Astrocyte of the hippocampus (primary cell): ENCODE results near the gene ALLC.
"Not testable (repeated sequence)": the region's sequence is repeated elsewhere in the genome, so short reads cannot be mapped to it uniquely, and the experiment has no call there.

ENCODE experiments used
- DNase-seq: peaks from one replicate; pipeline ENCODE4 v3.0.0; 2011; ENCODE audit warnings: low read depth, low spot score

Gene ALLC

GRCh38 chr2:3654531-3655225 lies 3.3 kb upstream of the ALLC start:
- DNase-seq, result no peak

DNA sequence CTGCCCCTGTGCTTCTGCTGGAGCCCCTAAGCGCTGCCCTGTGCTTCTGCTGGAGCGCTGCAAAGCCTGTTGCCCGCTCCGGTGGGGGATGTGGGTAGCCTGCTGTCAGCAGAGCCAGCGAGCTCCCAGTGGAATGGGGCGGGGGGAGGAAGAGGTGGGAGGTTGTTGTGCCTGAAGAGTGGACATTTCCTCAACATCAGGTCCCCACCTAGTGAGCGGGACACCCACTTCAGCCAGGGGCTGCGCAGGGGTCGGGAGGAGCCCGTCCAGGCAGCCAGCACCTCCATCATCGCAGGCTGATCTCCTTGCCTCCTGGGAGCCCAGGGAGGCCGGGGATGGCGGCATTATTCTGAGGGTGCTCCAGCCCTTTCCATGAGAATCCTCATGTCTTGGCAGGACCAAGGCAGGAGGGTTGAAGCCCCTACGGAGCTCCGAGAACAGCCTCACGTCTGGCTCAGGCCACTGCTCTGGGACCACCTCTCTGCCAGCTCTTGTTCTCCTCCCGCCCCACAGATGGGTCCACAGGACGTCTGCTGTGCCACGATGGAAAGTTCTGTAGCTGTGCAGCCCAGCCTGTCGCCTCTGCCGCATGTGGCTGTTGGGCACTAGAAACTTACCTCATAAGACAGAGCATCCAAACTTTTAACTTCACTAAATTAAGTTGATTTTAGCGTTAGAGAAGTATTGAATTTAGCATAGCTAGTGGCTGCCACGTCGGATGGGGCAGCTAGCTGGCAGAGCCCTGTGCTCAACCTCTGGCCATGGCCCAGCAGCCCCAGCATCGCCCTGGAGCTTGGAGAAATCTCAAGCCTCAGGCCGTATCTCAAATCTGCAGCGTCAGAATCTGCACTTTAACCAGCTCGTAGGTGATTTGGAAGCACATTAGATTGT lies 1.9 kb upstream of the ALLC start:
- no peak for DNase-seq

DNA sequence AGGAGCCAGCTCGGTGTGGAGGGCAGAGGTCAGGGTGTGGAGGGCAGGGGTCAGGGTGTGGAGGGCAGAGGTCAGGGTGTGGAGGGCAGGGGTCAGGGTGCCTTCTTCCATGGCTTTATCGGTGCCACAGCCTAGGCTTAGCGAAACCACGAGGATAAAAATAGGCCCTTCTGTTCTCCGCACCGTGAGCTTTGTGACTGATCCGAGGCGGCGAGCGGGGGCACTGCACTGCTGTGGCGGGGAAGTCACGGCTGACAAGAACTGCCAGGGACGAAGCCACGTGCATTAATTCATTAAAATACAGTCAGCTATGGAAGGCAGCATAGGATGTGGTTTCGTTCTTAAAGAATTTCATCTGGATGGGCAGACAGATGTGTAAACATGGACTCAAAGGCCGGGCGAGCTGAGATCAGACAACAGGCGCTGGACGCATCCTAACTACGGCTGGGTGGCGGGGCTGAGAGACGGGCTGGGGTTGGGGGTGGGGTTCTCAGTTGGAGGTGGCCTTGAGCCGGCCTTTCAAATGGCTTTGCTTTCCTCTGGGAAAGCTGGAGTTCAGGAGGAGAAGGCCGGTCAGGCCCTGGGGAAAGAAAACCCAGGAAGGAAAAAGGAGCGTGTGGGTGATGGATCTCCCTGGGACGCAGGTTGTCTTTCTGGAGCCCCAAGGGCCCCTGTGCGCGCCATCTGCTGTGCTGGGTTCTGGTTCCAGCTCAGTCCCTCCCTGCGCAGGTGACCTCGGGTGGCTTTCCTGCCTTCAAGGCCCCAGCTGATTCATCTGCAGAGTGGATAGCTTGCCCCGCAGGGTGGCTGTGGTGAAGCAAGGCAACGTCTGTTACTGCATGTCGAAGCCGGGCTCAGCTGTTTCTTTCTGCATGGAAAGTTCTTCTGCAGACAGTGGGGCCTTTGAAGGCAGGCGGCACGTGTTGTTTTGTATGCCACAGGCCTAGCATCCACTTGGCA lies 958 bp upstream of the ALLC start:
- no peak for DNase-seq

- DNase-seq, result no peak
These were observed 1.7 kb downstream of the ALLC start for GRCh38 chr2:3659447-3660432.

DNA sequence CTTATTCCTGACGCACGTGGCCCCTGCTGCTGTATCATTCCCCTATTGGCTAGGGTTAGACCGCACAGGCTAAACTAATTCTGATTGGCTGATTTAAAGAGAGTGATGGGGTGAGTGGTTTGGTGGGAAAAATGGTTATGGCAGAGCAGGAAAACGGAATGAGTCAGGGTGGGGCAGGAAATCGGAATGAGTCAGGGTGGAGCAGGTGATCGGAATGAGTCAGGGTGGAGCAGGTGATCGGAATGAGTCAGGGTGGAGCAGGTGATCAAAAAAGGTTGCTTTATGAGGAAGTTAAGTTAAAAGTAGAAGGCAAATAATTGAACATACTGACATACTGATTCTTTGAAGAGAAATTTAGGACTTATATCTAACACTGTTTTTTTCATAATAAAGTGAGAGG lies 2.6 kb downstream of the ALLC start:
- DNase-seq, result not testable (repeated sequence)

DNA sequence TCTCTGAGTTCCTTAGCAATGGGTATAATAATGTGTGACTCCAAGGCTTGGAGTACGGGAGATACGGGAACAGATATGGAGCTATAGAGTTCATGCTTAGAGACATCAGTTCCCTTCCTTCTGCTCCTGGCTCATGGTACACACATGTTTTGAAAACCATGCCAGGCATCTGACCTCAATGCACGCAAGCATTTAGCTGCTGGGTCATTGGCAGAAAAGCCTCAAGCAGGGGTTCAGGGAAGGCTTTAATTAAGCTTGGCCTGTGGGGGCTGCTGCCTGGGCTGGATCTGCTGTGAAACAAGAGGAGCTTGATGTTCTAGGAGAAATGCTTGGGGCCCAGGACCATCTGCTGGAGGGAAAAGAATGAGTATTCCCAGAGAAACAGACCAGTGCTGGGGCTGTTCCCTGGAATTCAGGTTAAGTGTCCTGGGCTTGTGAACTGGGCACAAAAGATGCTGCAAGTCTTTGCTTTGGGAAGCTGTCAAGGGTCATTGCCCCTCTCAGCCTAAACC lies 3.2 kb downstream of the ALLC start:
- DNase-seq, result no peak

- no peak for DNase-seq
These were observed 4.2 kb downstream of the ALLC start for GRCh38 chr2:3662239-3662638.

DNA sequence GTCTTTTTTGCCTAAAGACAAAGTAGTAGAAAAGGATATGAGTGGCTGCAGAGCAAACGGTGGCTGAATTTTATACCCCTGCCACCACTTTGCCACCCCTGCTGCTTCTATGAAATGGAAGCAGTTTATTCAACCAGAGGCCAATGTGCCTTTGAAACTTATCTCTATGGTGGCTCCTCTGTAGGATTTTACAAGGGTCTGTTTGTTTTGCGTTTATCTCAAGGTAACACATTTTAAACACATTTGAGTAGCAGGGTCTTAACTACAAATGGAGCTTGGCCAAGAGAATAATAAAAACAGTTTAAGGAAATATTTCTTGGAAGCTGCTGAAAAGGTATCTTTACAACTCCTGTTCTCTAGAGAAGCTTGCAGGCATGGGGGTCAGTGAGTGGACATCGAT lies 6.1 kb downstream of the ALLC start:
- no peak for DNase-seq

- DNase-seq, result no peak
These were observed 6.9 kb downstream of the ALLC start for GRCh38 chr2:3664925-3665324.

GRCh38 chr2:3665886-3666612 lies 8.0 kb downstream of the ALLC start:
- no peak for DNase-seq

GRCh38 chr2:3666613-3666975 lies 8.6 kb downstream of the ALLC start:
- DNase-seq, result no peak

DNA sequence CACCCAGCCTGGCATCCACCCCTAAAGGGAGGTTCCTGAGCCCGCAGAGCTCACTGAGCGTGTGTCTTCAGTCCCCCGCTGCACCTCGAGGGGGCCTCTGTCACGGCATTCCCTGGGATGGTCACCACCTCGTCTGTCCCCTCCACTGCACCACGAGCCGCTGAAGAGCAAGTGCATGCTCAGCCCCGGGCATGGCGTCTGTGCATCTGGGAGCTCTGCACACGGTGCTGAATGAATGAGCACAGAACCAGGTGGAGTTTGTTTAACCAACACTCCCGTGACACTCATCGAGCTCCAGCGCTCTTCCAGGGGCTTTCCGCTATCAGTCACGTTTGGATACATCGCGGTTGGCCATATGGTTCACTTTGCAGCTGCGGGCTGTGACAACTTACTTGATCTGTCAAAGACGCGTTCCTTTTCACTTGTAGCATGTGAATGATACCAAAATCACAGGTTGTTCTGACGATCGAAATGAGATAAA lies 9.2 kb downstream of the ALLC start:
- DNase-seq, result no peak

DNA sequence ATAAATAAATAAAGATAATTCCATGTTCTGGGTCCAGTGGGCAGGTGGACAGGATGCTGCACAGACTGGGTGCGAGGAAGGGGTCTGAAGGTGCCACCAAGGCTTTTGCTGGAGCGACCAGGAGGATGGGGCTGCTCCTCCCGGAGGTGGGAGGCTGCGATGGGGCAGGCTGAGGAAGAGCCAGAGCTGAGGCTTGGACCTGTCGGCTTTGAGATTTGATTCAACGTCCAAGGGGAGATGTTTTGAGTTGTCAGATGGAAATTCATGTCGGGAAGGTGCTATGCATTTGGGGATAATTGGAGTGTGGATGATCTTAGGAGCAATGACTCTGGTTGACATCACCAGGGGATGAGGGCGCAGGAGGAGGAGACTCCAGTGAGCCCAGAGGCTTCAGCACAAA lies 11.7 kb downstream of the ALLC start:
- DNase-seq, result no peak

- no peak for DNase-seq
These were observed 12.4 kb downstream of the ALLC start for GRCh38 chr2:3670376-3670775.

GRCh38 chr2:3670941-3671340 lies 12.9 kb downstream of the ALLC start:
- DNase-seq, result no peak

GRCh38 chr2:3672861-3673678 lies 15.1 kb downstream of the ALLC start:
- DNase-seq, result no peak

GRCh38 chr2:3674066-3674845 lies 16.3 kb downstream of the ALLC start:
- no peak for DNase-seq

DNA sequence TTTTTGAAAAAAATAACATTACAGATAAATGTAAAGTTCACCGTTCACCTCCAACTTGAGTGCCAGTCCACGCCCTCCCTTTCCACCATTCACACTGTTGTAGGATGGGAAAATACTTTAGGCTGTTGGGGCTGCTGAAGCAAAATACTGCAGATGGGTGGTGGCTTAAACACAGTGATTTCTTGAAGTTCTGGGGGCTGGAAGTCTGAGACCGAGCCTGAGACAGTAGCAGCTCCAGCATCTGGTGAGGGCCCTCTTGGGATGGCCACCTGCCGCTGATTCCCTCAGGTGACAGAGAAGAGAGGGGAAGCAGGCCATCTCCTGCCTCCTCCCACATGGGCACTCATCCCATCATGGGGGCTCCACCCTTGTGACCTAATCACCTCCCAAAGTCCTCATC lies 17.7 kb downstream of the ALLC start:
- no peak for DNase-seq
